Skin of body (tissue), 2 donors: ENCODE data around the gene ARMC7. TPM values are rescaled to one million over a fixed set of nuclear protein-coding genes. Genes with fewer than 3 reads are reported as not detected.

ENCODE experiments used
- DNase-seq: peaks from one replicate; lab custom pipeline; 2025; lab: John Stamatoyannopoulos, UW
- total RNA-seq: library from RNA; depleted of rRNA; stranded (reverse); fragments of >200 nt; gene quantifications from one replicate; pipeline ENCODE4 v1.2.3, GENCODE V29; 2014

The ARMC7 gene
- total RNA-seq, 1 donor from 2014 or later = 2.1 TPM

- DNase-seq = no peak
Measured at GRCh38 chr17:75078284-75079022, 31.3 kb upstream of the ARMC7 start.

GRCh38 chr17:75079023-75079373, 30.8 kb upstream of the ARMC7 start:
- DNase-seq = no peak

- DNase-seq = no peak
Measured at GRCh38 chr17:75081611-75082540, 27.9 kb upstream of the ARMC7 start.

GRCh38 chr17:75082683-75083082, 27.1 kb upstream of the ARMC7 start:
- DNase-seq = no peak

GRCh38 chr17:75084039-75084660, 25.6 kb upstream of the ARMC7 start:
- no peak for DNase-seq

GRCh38 chr17:75086496-75087181, 23.1 kb upstream of the ARMC7 start:
- DNase-seq = no peak

- DNase-seq = no peak
Measured at GRCh38 chr17:75087182-75087557, 22.6 kb upstream of the ARMC7 start.

- DNase-seq = peak; percentile 78
Measured at GRCh38 chr17:75087558-75088453, 22.0 kb upstream of the ARMC7 start, which contains the start of gene SLC16A5. TSS of gene SLC16A5 (plus strand) at chr17:75087954. CDS start at chr17:75093637, 5,683 bp downstream.

- DNase-seq = no peak
Measured at GRCh38 chr17:75088465-75089417, 21.0 kb upstream of the ARMC7 start.

- DNase-seq = no peak
Measured at GRCh38 chr17:75090871-75091854, 18.6 kb upstream of the ARMC7 start.

GRCh38 chr17:75091855-75092327, 17.9 kb upstream of the ARMC7 start:
- DNase-seq = no peak

GRCh38 chr17:75093548-75094158, 16.1 kb upstream of the ARMC7 start:
- DNase-seq = no peak

GRCh38 chr17:75094871-75095399, 14.8 kb upstream of the ARMC7 start:
- DNase-seq = no peak

GRCh38 chr17:75096082-75096625, 13.6 kb upstream of the ARMC7 start:
- DNase-seq = no peak

- DNase-seq = no peak
Measured at GRCh38 chr17:75097865-75098264, 11.9 kb upstream of the ARMC7 start.

- no peak for DNase-seq
Measured at GRCh38 chr17:75098861-75099260, 10.9 kb upstream of the ARMC7 start.
